H1 (cell line): ENCODE data around the gene AKIRIN2. TPM values are rescaled to one million over a fixed set of nuclear protein-coding genes. Genes with fewer than 3 reads are reported as not detected.

Source experiments
- CTCF ChIA-PET: fragments of 300-600 bp; sonication (Branson Sonifier 250); formaldehyde crosslinking; loops from one replicate; lab custom pipeline; 2021; ENCODE audit not compliant: partially characterized antibody; lab: Charles Lee
- POLR2A ChIA-PET: fragments of 300-600 bp; sonication (Branson Sonifier 250); formaldehyde crosslinking; loops from one replicate; lab custom pipeline; 2021; ENCODE audit warnings: inconsistent platforms; ENCODE audit not compliant: partially characterized antibody; lab: Charles Lee
- DNase-seq, 2 experiments: peaks; one replicate each; pipeline versions ENCODE4 v3.0.0 to v3.0.0-alpha.2; 2010 to 2022; ENCODE audit warnings: low spot score in 2 of 2, low read depth in 1 of 2, mixed read lengths in 1 of 2
- FAIRE-seq: peaks from 2 replicates; lab custom pipeline; 2011; peaks lifted over from hg19 to GRCh38; lab: Jason Lieb, UNC
- H2AFZ ChIP-seq: 2 replicates; pipeline ENCODE4 v1.8.1; 2012; ENCODE audit warnings: low read length, inconsistent platforms
- H2AK5ac ChIP-seq: 2 replicates; pipeline ENCODE4 v1.6.1; 2013; ENCODE audit warnings: low read depth, low read length
- H2BK120ac ChIP-seq: replicated peaks from 2 replicates; pipeline ENCODE3; 2013; ENCODE audit warnings: low read depth, low read length, inconsistent platforms
- H2BK12ac ChIP-seq: 2 replicates; pipeline ENCODE4 v1.6.1; 2013; ENCODE audit warnings: low read depth, low read length
- H2BK15ac ChIP-seq: 2 replicates; pipeline ENCODE4 v1.6.1; 2013; ENCODE audit warnings: low read length
- H2BK20ac ChIP-seq: 2 replicates; pipeline ENCODE4 v1.6.1; 2013; ENCODE audit warnings: low read length
- H2BK5ac ChIP-seq: 2 replicates; pipeline ENCODE4 v1.6.1; 2013; ENCODE audit warnings: low read depth, low read length
- H3K14ac ChIP-seq: 2 replicates; pipeline ENCODE4 v1.6.1; 2013; ENCODE audit warnings: inconsistent platforms; ENCODE audit not compliant: insufficient read length
- H3K18ac ChIP-seq: 2 replicates; pipeline ENCODE4 v1.6.1; 2013; ENCODE audit warnings: low read length; ENCODE audit errors: extremely low read depth
- H3K23ac ChIP-seq: 2 replicates; pipeline ENCODE4 v1.6.1; 2013; ENCODE audit warnings: inconsistent platforms; ENCODE audit not compliant: insufficient read length
- H3K23me2 ChIP-seq: 2 replicates; pipeline ENCODE4 v1.6.1; 2013; ENCODE audit warnings: low read depth, low read length
- H3K27ac ChIP-seq: 2 replicates; pipeline ENCODE4 v1.6.1; 2011; ENCODE audit warnings: low read depth, low read length, inconsistent platforms
- H3K27me3 ChIP-seq, 4 experiments: replicated peaks in 1 of 4; 1 replicate in 1 of 4; 2 replicates in 3 of 4; pipeline versions ENCODE4 v1.6.1 to v1.8.1; 2011 to 2013; ENCODE audit warnings: low read length in 3 of 4, mild to moderate bottlenecking in 3 of 4, inconsistent platforms in 2 of 4, mixed read lengths in 2 of 4, moderate library complexity in 1 of 4; ENCODE audit not compliant: control insufficient read depth in 3 of 4, insufficient read depth in 3 of 4; ENCODE audit errors: extremely low read depth in 1 of 4
- H3K36me3 ChIP-seq, 4 experiments: 2 replicates each; pipeline versions ENCODE4 v1.6.1 to v1.8.1; 2011 to 2013; ENCODE audit warnings: mild to moderate bottlenecking in 4 of 4, low read length in 3 of 4, moderate library complexity in 2 of 4, control low read depth in 1 of 4, inconsistent platforms in 1 of 4; ENCODE audit not compliant: insufficient read depth in 4 of 4, control insufficient read depth in 2 of 4
- H3K4ac ChIP-seq: replicated peaks from 2 replicates; pipeline ENCODE3; 2013; ENCODE audit warnings: low read length, low read depth, mixed read lengths, inconsistent platforms; ENCODE audit not compliant: insufficient read length
- H3K4me1 ChIP-seq, 4 experiments: replicated peaks in 1 of 4; 1 replicate in 1 of 4; 2 replicates in 3 of 4; pipeline versions ENCODE4 v1.6.1 to v1.8.1; 2011 to 2013; ENCODE audit warnings: low read length in 3 of 4, inconsistent platforms in 2 of 4, mixed read lengths in 1 of 4; ENCODE audit not compliant: insufficient read depth in 4 of 4, control insufficient read depth in 3 of 4
- H3K4me2 ChIP-seq, 2 experiments: 2 replicates each; pipeline versions ENCODE4 v1.6.1 to v1.8.1; 2011 to 2013; ENCODE audit warnings: low read depth in 2 of 2, low read length in 2 of 2, control low read depth in 1 of 2, inconsistent platforms in 1 of 2, mild to moderate bottlenecking in 1 of 2; ENCODE audit not compliant: insufficient read depth in 1 of 2
- H3K4me3 ChIP-seq, 4 experiments: fragments of 200-600, 300-600 bp in 1 of 4; sonication (generic), shearing (Covaris generic), sonication (Bioruptor Twin) in 1 of 4; 2 replicates each; pipeline versions ENCODE4 v1.5.1 to v1.8.1; 2011 to 2016; ENCODE audit warnings: low read length in 4 of 4, low read depth in 3 of 4, control low read depth in 2 of 4, inconsistent platforms in 2 of 4, mild to moderate bottlenecking in 2 of 4, mixed read lengths in 1 of 4, moderate library complexity in 1 of 4; ENCODE audit not compliant: insufficient read depth in 2 of 4; ENCODE audit errors: extremely low read depth in 1 of 4
- H3K56ac ChIP-seq: replicated peaks from 2 replicates; pipeline ENCODE3; 2013; ENCODE audit warnings: low read depth, mild to moderate bottlenecking, mixed read lengths, low read length, inconsistent platforms; ENCODE audit not compliant: insufficient read length
- H3K79me1 ChIP-seq: 2 replicates; pipeline ENCODE4 v1.6.1; 2013; ENCODE audit warnings: low read depth, low read length, control low read depth
- H3K79me2 ChIP-seq, 2 experiments: 2 replicates each; pipeline versions ENCODE4 v1.6.1 to v1.8.1; 2012 to 2013; ENCODE audit warnings: low read length in 2 of 2, mild to moderate bottlenecking in 2 of 2, inconsistent platforms in 1 of 2; ENCODE audit not compliant: insufficient read depth in 2 of 2, control insufficient read depth in 1 of 2
- H3K9ac ChIP-seq, 4 experiments: replicated peaks in 1 of 4; 1 replicate in 1 of 4; 2 replicates in 3 of 4; pipeline versions ENCODE4 v1.6.1 to v1.8.1; 2011 to 2013; ENCODE audit warnings: low read depth in 3 of 4, low read length in 3 of 4, control low read depth in 2 of 4, mild to moderate bottlenecking in 2 of 4, moderate library complexity in 2 of 4, inconsistent platforms in 1 of 4; ENCODE audit errors: extremely low read depth in 1 of 4
- H3K9me3 ChIP-seq, 2 experiments: 2 replicates each; pipeline versions ENCODE4 v1.6.1 to v1.8.1; 2012 to 2013; ENCODE audit warnings: mild to moderate bottlenecking in 2 of 2, moderate library complexity in 2 of 2, control low read depth in 1 of 2, inconsistent platforms in 1 of 2, low read depth in 1 of 2, low read length in 1 of 2, mixed read lengths in 1 of 2; ENCODE audit not compliant: insufficient read depth in 2 of 2
- H4K20me1 ChIP-seq, 2 experiments: replicated peaks in 1 of 2; 2 replicates each; pipeline versions ENCODE3 to v1.8.1; 2011 to 2013; ENCODE audit warnings: inconsistent platforms in 2 of 2, low read length in 2 of 2, mild to moderate bottlenecking in 1 of 2; ENCODE audit not compliant: insufficient read depth in 2 of 2, control insufficient read depth in 1 of 2
- H4K5ac ChIP-seq: 2 replicates; pipeline ENCODE4 v1.6.1; 2013; ENCODE audit warnings: low read length, low read depth, mixed read lengths, inconsistent platforms; ENCODE audit not compliant: insufficient read length
- H4K8ac ChIP-seq: 2 replicates; pipeline ENCODE4 v1.8.0; 2013; ENCODE audit warnings: mild to moderate bottlenecking, moderate library complexity, low read length, inconsistent platforms; ENCODE audit not compliant: insufficient read depth; ENCODE audit errors: extremely low read depth
- H4K91ac ChIP-seq: replicated peaks from 2 replicates; pipeline ENCODE3; 2013; ENCODE audit warnings: low read length, mixed read lengths, inconsistent platforms; ENCODE audit not compliant: insufficient read length
- POU5F1 ChIP-seq: IDR thresholded peaks from 2 replicates; pipeline ENCODE4 v1.6.1; 2011; ENCODE audit warnings: low read depth, mild to moderate bottlenecking, low read length, moderate library complexity
- SIRT6 ChIP-seq: IDR thresholded peaks from one replicate; pipeline ENCODE4 v1.7.1; 2012; ENCODE audit warnings: low read length, inconsistent platforms
- SRF ChIP-seq: IDR thresholded peaks from 2 replicates; pipeline ENCODE4 v1.6.1; 2011; ENCODE audit warnings: mild to moderate bottlenecking, low read depth, low read length, moderate library complexity
- WGBS, 2 experiments: shearing (Covaris generic) in 1 of 2; methylation state at CpG; one replicate each; pipeline versions ENCODE4 v1.1.6 to v1.1.7; 2013 to 2015; ENCODE audit warnings: low lambda C conversion rate in 2 of 2, mixed read lengths in 2 of 2, inconsistent platforms in 1 of 2, low coverage in 1 of 2, missing lambda C conversion rate in 1 of 2; ENCODE audit not compliant: insufficient replicate concordance in 2 of 2, insufficient coverage in 1 of 2, insufficient read length in 1 of 2; ENCODE audit errors: extremely low coverage in 1 of 2, missing lambda C conversion rate in 1 of 2; 5-methylcytosine and 5-hydroxymethylcytosine counted together
- polyA plus RNA-seq, 7 experiments: library from polyadenylated mRNA; depleted of rRNA in 3 of 7; stranded (reverse) in 5 of 7; unstranded in 2 of 7; fragments of >200 nt in 5 of 7; fragments of 200-250 nt in 2 of 7; gene quantifications; 1 replicate in 5 of 7; 2 replicates in 1 of 7; 4 replicates in 1 of 7; pipeline versions ENCODE4 v1.2.1 to v1.2.3, GENCODE V29; 2011 to 2013; ENCODE audit warnings: missing spikeins in 2 of 7, mixed read lengths in 2 of 7
- total RNA-seq: library from RNA; stranded (reverse); fragmentation: NEBNext Ultra II Directional; extraction: Animal tissue kit (Norgen Biotek cat#: 25700); gene quantifications from 2 replicates; pipeline ENCODE4 v1.2.1, GENCODE V29; 2021
- TF ChIP-seq, protein P1 (sequence below): IDR thresholded peaks from 2 replicates; pipeline ENCODE4 v1.6.1; 2012; ENCODE audit warnings: inconsistent platforms

The AKIRIN2 gene
- total and polyA plus RNA-seq, 2 of the 8 experiments (the other 6 are each of a cell fraction or from before 2014, with no cell fraction given) = 35.6 to 75.3 TPM

DNA sequence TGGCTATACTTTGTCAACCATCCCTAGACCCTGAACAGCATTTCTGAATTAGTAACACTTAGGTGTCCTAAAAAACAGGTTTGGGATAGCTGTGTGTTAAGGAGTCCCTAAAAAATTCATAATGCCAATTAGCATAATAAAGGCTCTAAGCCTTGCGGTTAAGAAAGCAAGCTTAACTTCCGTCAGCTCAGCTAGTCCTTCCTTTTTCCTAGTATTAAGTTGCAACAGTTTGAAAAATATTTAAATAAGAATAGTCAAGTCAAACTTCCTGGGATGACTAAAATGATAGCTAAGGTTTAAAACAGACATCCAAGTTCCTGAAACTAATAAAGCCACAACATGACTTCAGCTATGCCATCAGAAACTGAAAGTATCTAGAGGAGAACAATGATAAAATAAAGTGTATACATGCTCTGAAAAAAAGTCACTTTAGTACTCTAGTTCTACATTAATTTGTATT lies 3.5 kb downstream of the AKIRIN2 start:
- no peak overlapping the region for H2BK15ac ChIP-seq
- H2AFZ ChIP-seq = no peak overlapping the region
- 0% methylated on average over 2 of the region's 2 CpGs; no CpG with 5 or more reads in 1 of the 2 experiments for WGBS, 2 experiments
- peaks cover 54 to 84% of the 10 kb centered on the region in 2 experiments for H3K79me2 ChIP-seq
- DNase-seq (no peak), FAIRE-seq (no peak)
- H3K4me1 ChIP-seq = peaks cover 0 to 12% (median 0%) of the 10 kb centered on the region in 4 experiments; a peak in 2 of 7 replicates
- no peak overlapping the region for H3K9ac ChIP-seq
- no peak overlapping the region for H2BK12ac ChIP-seq
- H3K27me3 ChIP-seq = no peaks in the 10 kb centered on the region
- no peak overlapping the region for H3K27ac ChIP-seq
- H3K18ac ChIP-seq = no peak overlapping the region
- no peak overlapping the region for H4K91ac ChIP-seq
- peak overlapping the region; percentile 95 to 99 (median 95); a peak in 7 of 8 replicates for H3K4me3 ChIP-seq
- H3K23ac ChIP-seq = no peak overlapping the region
- no peak overlapping the region for H3K4ac ChIP-seq
- H3K79me1 ChIP-seq = no peaks in the 10 kb centered on the region
- H4K20me1 ChIP-seq = peaks cover 18 to 28% of the 10 kb centered on the region in 2 experiments
- H3K4me2 ChIP-seq = peak overlapping the region; percentile 58 to 77
- no peak overlapping the region for H2BK120ac ChIP-seq
- ChIA-PET POLR2A (interaction anchor here (0.9 to 2.3 kb wide), 10 partner anchors 9 to 126 kb away, joined by 3 to 11 read pairs (median 3); no protein-coding TSS in a partner anchor), CTCF (interaction anchor here (0.6 to 1.8 kb wide), 3 partner anchors 10 to 19 kb away, joined by 3 to 4 read pairs (median 3); no protein-coding TSS in a partner anchor)
- H3K14ac ChIP-seq = no peak overlapping the region
- no peak overlapping the region for H2BK5ac ChIP-seq
- H2BK20ac ChIP-seq = no peak overlapping the region
- TF ChIP-seq, protein P1, sequence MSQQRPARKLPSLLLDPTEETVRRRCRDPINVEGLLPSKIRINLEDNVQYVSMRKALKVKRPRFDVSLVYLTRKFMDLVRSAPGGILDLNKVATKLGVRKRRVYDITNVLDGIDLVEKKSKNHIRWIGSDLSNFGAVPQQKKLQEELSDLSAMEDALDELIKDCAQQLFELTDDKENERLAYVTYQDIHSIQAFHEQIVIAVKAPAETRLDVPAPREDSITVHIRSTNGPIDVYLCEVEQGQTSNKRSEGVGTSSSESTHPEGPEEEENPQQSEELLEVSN = no peak
- TF ChIP-seq SIRT6 (no peak), SRF (no peak), POU5F1 (0 out of 2 replicates have a peak, but pooled peaks have one; percentile 49)
- H3K36me3 ChIP-seq = no peaks in the 10 kb centered on the region
- no peaks in the 10 kb centered on the region for H3K9me3 ChIP-seq
- H3K56ac ChIP-seq = no peak overlapping the region
- no peak overlapping the region for H4K8ac ChIP-seq
- peaks cover 4% of the 10 kb centered on the region for H3K23me2 ChIP-seq
- H2AK5ac ChIP-seq = no peak overlapping the region
- H4K5ac ChIP-seq = no peak overlapping the region
